Measurements from ENCODE around the gene NAT9.

NAT9 gene

DNA sequence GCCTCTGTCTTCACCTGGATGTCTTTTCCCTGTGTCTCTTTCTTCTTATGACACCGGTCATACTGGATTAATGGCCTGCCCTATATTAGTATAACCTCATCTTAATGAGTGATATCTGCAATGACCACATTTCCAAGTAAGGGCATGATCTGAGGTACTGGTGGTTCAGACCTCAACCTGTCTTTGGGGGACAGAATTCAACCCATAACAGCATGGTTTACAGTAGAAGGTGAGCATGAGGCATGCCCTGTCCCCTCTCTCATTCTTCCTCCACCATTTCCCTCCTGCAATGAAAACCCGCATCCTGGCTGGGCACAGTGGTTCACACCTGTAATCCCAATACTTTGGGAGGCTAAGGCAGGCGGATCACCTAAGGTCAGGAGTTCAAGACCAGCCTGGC lies 41.9 kb downstream of the NAT9 start (continued):
- no peak for TF ChIP-seq ZC3H10 (CRISPR knock-in tag; IDR thresholded peaks at IDR 0.05)

DNA sequence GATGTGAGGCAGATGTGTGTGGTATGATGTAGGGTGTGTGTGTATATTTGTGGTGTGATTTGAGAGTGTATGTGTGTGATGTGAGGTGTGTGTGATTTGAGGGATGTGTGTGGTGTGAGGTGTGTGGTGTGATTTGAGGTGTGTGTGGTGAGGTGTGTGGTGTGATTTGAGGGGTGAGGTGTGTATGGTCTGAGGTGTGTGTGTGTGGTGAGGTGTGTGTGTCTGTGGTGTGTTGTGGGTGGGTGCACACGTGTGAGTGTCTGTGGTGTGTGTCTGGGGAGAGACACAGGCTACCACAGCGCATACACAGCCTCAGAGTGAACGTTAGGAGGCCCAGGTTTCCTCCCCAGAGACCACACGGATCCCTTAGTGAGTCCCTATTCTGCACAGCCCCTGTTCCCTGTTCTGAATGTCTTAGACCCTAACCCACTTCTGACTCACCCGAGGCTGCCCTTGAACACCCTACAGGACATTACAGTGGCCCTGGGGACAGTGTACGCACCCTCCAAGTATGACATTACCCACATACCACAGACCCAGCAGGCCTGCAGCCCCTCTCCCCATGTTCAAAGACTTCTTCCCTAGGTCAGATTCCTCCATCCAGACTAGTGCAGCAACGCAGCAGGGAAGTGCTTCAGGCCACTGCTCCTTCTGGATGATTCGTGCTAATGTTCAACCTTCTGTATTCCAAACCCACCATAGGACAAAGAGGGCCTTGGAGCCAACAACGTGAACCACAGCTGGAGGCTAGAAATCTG lies 42.6 kb downstream of the NAT9 start:
- no peak for ATAC-seq
- TF ChIP-seq OSR1 (CRISPR knock-in tag; IDR thresholded peaks at IDR 0.05) (no peak), BACH2 (CRISPR knock-in tag; IDR thresholded peaks at IDR 0.05; ENCODE audit: borderline replicate concordance) (no peak), ARNTL (CRISPR knock-in tag; IDR thresholded peaks at IDR 0.05; ENCODE audit: borderline replicate concordance, low read depth) (no peak), RARB (CRISPR knock-in tag; IDR thresholded peaks at IDR 0.05) (no peak), TOX (CRISPR knock-in tag; IDR thresholded peaks at IDR 0.05; ENCODE audit: borderline replicate concordance) (no peak), ZNF70 (CRISPR knock-in tag; IDR thresholded peaks at IDR 0.05) (no peak), ZNF8 (CRISPR knock-in tag; IDR thresholded peaks at IDR 0.05) (no peak), CSRNP3 (CRISPR knock-in tag; IDR thresholded peaks at IDR 0.05) (no peak), ISL1 (CRISPR knock-in tag; IDR thresholded peaks at IDR 0.05) (no peak), ZNF565 (CRISPR knock-in tag; conservative IDR thresholded peaks at IDR 0.05; ENCODE audit: low read depth) (no peak), ZFP30 (CRISPR knock-in tag; IDR thresholded peaks at IDR 0.05) (no peak), TCF4 (CRISPR knock-in tag; IDR thresholded peaks at IDR 0.05; ENCODE audit: borderline replicate concordance) (no peak), ESRRG (CRISPR knock-in tag; IDR thresholded peaks at IDR 0.05) (no peak), TSHZ2 (CRISPR knock-in tag; IDR thresholded peaks at IDR 0.05) (no peak), GLIS3 (CRISPR knock-in tag; IDR thresholded peaks at IDR 0.05) (no peak), PPARA (CRISPR knock-in tag; IDR thresholded peaks at IDR 0.05; ENCODE audit: borderline replicate concordance) (no peak)
- TF ChIP-seq, protein P1, sequence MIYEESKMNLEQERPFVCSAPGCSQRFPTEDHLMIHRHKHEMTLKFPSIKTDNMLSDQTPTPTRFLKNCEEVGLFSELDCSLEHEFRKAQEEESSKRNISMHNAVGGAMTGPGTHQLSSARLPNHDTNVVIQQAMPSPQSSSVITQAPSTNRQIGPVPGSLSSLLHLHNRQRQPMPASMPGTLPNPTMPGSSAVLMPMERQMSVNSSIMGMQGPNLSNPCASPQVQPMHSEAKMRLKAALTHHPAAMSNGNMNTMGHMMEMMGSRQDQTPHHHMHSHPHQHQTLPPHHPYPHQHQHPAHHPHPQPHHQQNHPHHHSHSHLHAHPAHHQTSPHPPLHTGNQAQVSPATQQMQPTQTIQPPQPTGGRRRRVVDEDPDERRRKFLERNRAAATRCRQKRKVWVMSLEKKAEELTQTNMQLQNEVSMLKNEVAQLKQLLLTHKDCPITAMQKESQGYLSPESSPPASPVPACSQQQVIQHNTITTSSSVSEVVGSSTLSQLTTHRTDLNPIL (CRISPR knock-in tag; IDR thresholded peaks at IDR 0.05; ENCODE audit: low read depth), result no peak
- TF ChIP-seq, protein P2, sequence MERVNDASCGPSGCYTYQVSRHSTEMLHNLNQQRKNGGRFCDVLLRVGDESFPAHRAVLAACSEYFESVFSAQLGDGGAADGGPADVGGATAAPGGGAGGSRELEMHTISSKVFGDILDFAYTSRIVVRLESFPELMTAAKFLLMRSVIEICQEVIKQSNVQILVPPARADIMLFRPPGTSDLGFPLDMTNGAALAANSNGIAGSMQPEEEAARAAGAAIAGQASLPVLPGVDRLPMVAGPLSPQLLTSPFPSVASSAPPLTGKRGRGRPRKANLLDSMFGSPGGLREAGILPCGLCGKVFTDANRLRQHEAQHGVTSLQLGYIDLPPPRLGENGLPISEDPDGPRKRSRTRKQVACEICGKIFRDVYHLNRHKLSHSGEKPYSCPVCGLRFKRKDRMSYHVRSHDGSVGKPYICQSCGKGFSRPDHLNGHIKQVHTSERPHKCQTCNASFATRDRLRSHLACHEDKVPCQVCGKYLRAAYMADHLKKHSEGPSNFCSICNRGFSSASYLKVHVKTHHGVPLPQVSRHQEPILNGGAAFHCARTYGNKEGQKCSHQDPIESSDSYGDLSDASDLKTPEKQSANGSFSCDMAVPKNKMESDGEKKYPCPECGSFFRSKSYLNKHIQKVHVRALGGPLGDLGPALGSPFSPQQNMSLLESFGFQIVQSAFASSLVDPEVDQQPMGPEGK (CRISPR knock-in tag; IDR thresholded peaks at IDR 0.05; ENCODE audit: borderline replicate concordance), result no peak

GRCh38 chr17:74732042-74732867 lies 43.9 kb downstream of the NAT9 start:
- ATAC-seq, result no peak
- TF ChIP-seq, protein P2 (CRISPR knock-in tag; IDR thresholded peaks at IDR 0.05; ENCODE audit: borderline replicate concordance), result no peak
- TF ChIP-seq CSRNP3 (CRISPR knock-in tag; IDR thresholded peaks at IDR 0.05) (no peak), TCF4 (CRISPR knock-in tag; IDR thresholded peaks at IDR 0.05; ENCODE audit: borderline replicate concordance) (no peak), RARB (CRISPR knock-in tag; IDR thresholded peaks at IDR 0.05) (no peak), CSDC2 (CRISPR knock-in tag; IDR thresholded peaks at IDR 0.05) (no peak), TOX (CRISPR knock-in tag; IDR thresholded peaks at IDR 0.05; ENCODE audit: borderline replicate concordance) (no peak), POU6F1 (CRISPR knock-in tag; IDR thresholded peaks at IDR 0.05; ENCODE audit: borderline replicate concordance, low read depth) (no peak), SNAI2 (CRISPR knock-in tag; IDR thresholded peaks at IDR 0.05) (no peak), OSR1 (CRISPR knock-in tag; IDR thresholded peaks at IDR 0.05) (no peak), ZNF565 (CRISPR knock-in tag; conservative IDR thresholded peaks at IDR 0.05; ENCODE audit: low read depth) (no peak)
- TF ChIP-seq, protein P1 (CRISPR knock-in tag; IDR thresholded peaks at IDR 0.05; ENCODE audit: low read depth), result no peak
